Astrocyte (in vitro differentiated cells and primary cell): ENCODE data around the gene UVRAG. TPM values are rescaled to one million over a fixed set of nuclear protein-coding genes. Genes with fewer than 3 reads are reported as not detected.

Experiments
- DNase-seq: peaks from one replicate; pipeline ENCODE4 v3.0.0-alpha.2; 2010; ENCODE audit warnings: low read depth
- FAIRE-seq: peaks from 2 replicates; lab custom pipeline; 2011; peaks lifted over from hg19 to GRCh38; lab: Jason Lieb, UNC
- H2AFZ ChIP-seq: 2 replicates; pipeline ENCODE4 v1.6.0; 2012; ENCODE audit warnings: low read depth, low read length, inconsistent platforms
- H3K27ac ChIP-seq: 2 replicates; pipeline ENCODE4 v1.5.1; 2011; ENCODE audit warnings: low read depth, low read length, inconsistent platforms
- H3K27me3 ChIP-seq: 2 replicates; pipeline ENCODE4 v1.6.0; 2011; ENCODE audit warnings: low read length, inconsistent platforms; ENCODE audit not compliant: insufficient read depth
- H3K36me3 ChIP-seq: 2 replicates; pipeline ENCODE4 v1.5.1; 2011; ENCODE audit warnings: low read length, inconsistent platforms; ENCODE audit not compliant: insufficient read depth
- H3K4me1 ChIP-seq: 2 replicates; pipeline ENCODE4 v1.5.1; 2011; ENCODE audit warnings: low read length, inconsistent platforms; ENCODE audit not compliant: insufficient read depth
- H3K4me2 ChIP-seq: 2 replicates; pipeline ENCODE4 v1.6.0; 2012; ENCODE audit warnings: low read length, inconsistent platforms
- H3K4me3 ChIP-seq: 2 replicates; pipeline ENCODE4 v1.5.1; 2011; ENCODE audit warnings: low read depth, mild to moderate bottlenecking, low read length, inconsistent platforms; ENCODE audit not compliant: insufficient read depth
- H3K79me2 ChIP-seq: 2 replicates; pipeline ENCODE4 v1.6.0; 2012; ENCODE audit warnings: mild to moderate bottlenecking, low read length, inconsistent platforms; ENCODE audit not compliant: insufficient read depth
- H3K9ac ChIP-seq: 2 replicates; pipeline ENCODE4 v1.6.0; 2012; ENCODE audit warnings: mild to moderate bottlenecking, low read length, inconsistent platforms
- H3K9me3 ChIP-seq: 2 replicates; pipeline ENCODE4 v1.5.1; 2012; ENCODE audit warnings: low read depth, mild to moderate bottlenecking, low read length, inconsistent platforms; ENCODE audit not compliant: insufficient read depth
- H4K20me1 ChIP-seq: 2 replicates; pipeline ENCODE4 v1.6.0; 2012; ENCODE audit warnings: low read length, inconsistent platforms; ENCODE audit not compliant: insufficient read depth
- H3K27ac Mint-ChIP-seq: one replicate; pipeline ENCODE4 v1.8.0; 2021; ENCODE audit warnings: mild to moderate bottlenecking, mixed read lengths; ENCODE audit not compliant: unreplicated experiment
- H3K27me3 Mint-ChIP-seq: one replicate; pipeline ENCODE4 v1.8.0; 2021; ENCODE audit warnings: low read depth, mixed read lengths; ENCODE audit not compliant: unreplicated experiment
- H3K36me3 Mint-ChIP-seq: one replicate; pipeline ENCODE4 v1.8.0; 2021; ENCODE audit warnings: low read depth, mixed read lengths; ENCODE audit not compliant: unreplicated experiment
- H3K4me1 Mint-ChIP-seq: one replicate; pipeline ENCODE4 v1.8.0; 2021; ENCODE audit warnings: low read depth, mixed read lengths; ENCODE audit not compliant: unreplicated experiment
- H3K4me3 Mint-ChIP-seq: one replicate; pipeline ENCODE4 v1.8.0; 2021; ENCODE audit warnings: mild to moderate bottlenecking, moderate library complexity, mixed read lengths; ENCODE audit not compliant: unreplicated experiment
- H3K9me3 Mint-ChIP-seq: one replicate; pipeline ENCODE4 v1.8.0; 2021; ENCODE audit warnings: mild to moderate bottlenecking, mixed read lengths; ENCODE audit not compliant: unreplicated experiment
- CTCF ChIP-seq: IDR thresholded peaks from 2 replicates; pipeline ENCODE4 v1.5.1; 2011; ENCODE audit warnings: low read depth, mild to moderate bottlenecking, inconsistent platforms, low read length, moderate library complexity; ENCODE audit not compliant: insufficient read depth
- EZH2 ChIP-seq: IDR thresholded peaks from 2 replicates; pipeline ENCODE4 v1.6.1; 2012; ENCODE audit warnings: mild to moderate bottlenecking, low read length, inconsistent platforms; ENCODE audit not compliant: insufficient read depth
- total RNA-seq: library from RNA; stranded (reverse); gene quantifications from 2 replicates; pipeline ENCODE4 v1.2.1, GENCODE V29; 2021

UVRAG gene
- total RNA-seq, 1 donor from 2014 or later, result 15.3 TPM

- no peaks in the 10 kb centered on the region for H3K9me3 ChIP-seq
- H3K79me2 ChIP-seq, result peaks cover 50% of the 10 kb centered on the region
These were observed 1.7 kb downstream of the UVRAG start for GRCh38 chr11:75816561-75817239.

GRCh38 chr11:75820645-75821044 is 5.6 kb downstream of the UVRAG start:
- Mint-ChIP-seq H3K4me1 (no peaks in the 10 kb centered on the region), H3K36me3 (peaks cover 2% of the 10 kb centered on the region), H3K9me3 (no peaks in the 10 kb centered on the region), H3K27ac (no peak overlapping the region), H3K4me3 (no peak overlapping the region), H3K27me3 (no peaks in the 10 kb centered on the region)
- H3K4me1 ChIP-seq, result peaks cover 12% of the 10 kb centered on the region
- no peaks in the 10 kb centered on the region for H3K9me3 ChIP-seq
- no peaks in the 10 kb centered on the region for H3K27me3 ChIP-seq
- no peak for DNase-seq
- H3K9ac ChIP-seq, result no peak overlapping the region
- H3K4me2 ChIP-seq, result no peak overlapping the region
- TF ChIP-seq EZH2 (no peak), CTCF (no peak)
- H3K36me3 ChIP-seq, result no peaks in the 10 kb centered on the region
- H3K79me2 ChIP-seq, result peaks cover 66% of the 10 kb centered on the region
- H3K27ac ChIP-seq, result no peak overlapping the region
- peaks cover 34% of the 10 kb centered on the region for H4K20me1 ChIP-seq
- no peak overlapping the region for H3K4me3 ChIP-seq
- H2AFZ ChIP-seq, result no peak overlapping the region
- no peak for FAIRE-seq

More at GRCh38 chr11:75816561-75817239, 1.7 kb downstream of the UVRAG start:
- H3K36me3 Mint-ChIP-seq, result peaks cover 2% of the 10 kb centered on the region
- peak overlapping the region; percentile 68 for H3K4me3 ChIP-seq
- TF ChIP-seq EZH2 (no peak), CTCF (no peak)
- peaks cover 25% of the 10 kb centered on the region for H3K4me1 ChIP-seq
- peaks cover 5% of the 10 kb centered on the region for H3K4me1 Mint-ChIP-seq
- FAIRE-seq, result no peak
- H3K9ac ChIP-seq, result peak overlapping the region; percentile 93
- no peak overlapping the region for H3K27ac ChIP-seq
- H3K4me3 Mint-ChIP-seq, result no peak overlapping the region
- peak overlapping the region; percentile 96 for H3K4me2 ChIP-seq
- no peak overlapping the region for H2AFZ ChIP-seq
- H3K27me3 Mint-ChIP-seq, result no peaks in the 10 kb centered on the region
- H3K27me3 ChIP-seq, result no peaks in the 10 kb centered on the region
- no peak for DNase-seq
- H3K27ac Mint-ChIP-seq, result no peak overlapping the region
- no peaks in the 10 kb centered on the region for H3K36me3 ChIP-seq
- H3K9me3 Mint-ChIP-seq, result no peaks in the 10 kb centered on the region
- peaks cover 27% of the 10 kb centered on the region for H4K20me1 ChIP-seq

- no peak for DNase-seq
- H3K27me3 ChIP-seq, result no peaks in the 10 kb centered on the region
- no peak for FAIRE-seq
- TF ChIP-seq EZH2 (no peak), CTCF (no peak)
- H3K27ac ChIP-seq, result no peak overlapping the region
- no peak overlapping the region for H3K4me3 Mint-ChIP-seq
- no peak overlapping the region for H3K4me3 ChIP-seq
- peaks cover 30% of the 10 kb centered on the region for H4K20me1 ChIP-seq
- H3K36me3 Mint-ChIP-seq, result peaks cover 2% of the 10 kb centered on the region
- H3K9me3 Mint-ChIP-seq, result no peaks in the 10 kb centered on the region
- H3K4me1 Mint-ChIP-seq, result no peaks in the 10 kb centered on the region
- H3K9me3 ChIP-seq, result no peaks in the 10 kb centered on the region
- peaks cover 9% of the 10 kb centered on the region for H3K4me1 ChIP-seq
- H2AFZ ChIP-seq, result no peak overlapping the region
- H3K27ac Mint-ChIP-seq, result no peak overlapping the region
- H3K79me2 ChIP-seq, result peaks cover 60% of the 10 kb centered on the region
- H3K36me3 ChIP-seq, result no peaks in the 10 kb centered on the region
- no peak overlapping the region for H3K9ac ChIP-seq
- no peaks in the 10 kb centered on the region for H3K27me3 Mint-ChIP-seq
- H3K4me2 ChIP-seq, result no peak overlapping the region
These were observed 6.2 kb downstream of the UVRAG start for GRCh38 chr11:75821202-75821601.
